ENCODE data around the gene ANO9. TPM values are rescaled to one million over a fixed set of nuclear protein-coding genes. Genes with fewer than 3 reads are reported as not detected.

The ANO9 gene
- total RNA-seq, 6 donors from 2014 or later, result 11.7 to 62.9 (median 18.8) TPM

DNA sequence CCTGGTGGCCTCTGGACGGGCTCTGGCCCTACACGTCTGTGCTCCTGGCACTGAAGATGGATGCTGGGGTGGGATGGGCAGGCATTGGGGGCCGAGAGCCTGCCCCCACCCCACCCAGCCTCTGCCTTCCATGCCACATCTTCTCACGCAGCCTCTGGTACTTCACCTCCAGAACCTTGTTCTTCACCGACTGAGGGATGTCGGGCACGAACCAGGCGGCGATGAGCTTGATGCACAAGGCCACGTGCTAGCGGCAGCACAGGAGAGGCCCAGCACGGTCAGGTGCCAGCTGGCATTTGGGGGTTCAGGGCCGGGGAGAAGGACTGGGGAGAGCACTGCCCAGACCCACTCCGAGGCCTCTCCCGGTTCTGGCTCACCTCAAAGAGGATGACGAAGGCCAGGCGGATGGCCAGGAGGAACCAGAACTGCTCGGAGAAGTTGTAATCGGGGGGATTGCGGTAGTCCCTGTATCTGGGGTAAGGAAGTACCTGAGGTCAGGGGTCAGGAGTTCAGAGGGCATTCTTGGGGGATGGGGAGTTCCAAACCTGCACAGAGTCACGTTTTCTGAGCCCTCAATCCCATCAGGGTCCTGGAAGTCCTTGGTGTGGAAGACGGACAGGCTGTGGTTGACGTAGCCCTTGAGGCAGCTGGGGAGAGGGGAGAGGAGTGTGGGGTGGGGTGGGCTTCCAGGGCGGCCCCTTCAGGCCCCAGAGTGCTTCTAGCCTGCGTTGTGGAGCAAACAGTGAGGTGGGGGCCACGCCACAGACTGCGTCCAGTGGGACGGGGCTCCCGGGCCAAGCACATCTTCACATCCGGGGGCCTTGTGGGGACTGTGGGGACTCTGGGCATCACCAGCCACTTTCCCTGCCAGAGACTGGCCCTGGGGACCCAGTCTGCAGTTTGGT, 23.2 kb downstream of the ANO9 start:
- H3K4me1 ChIP-seq, result peaks cover 24 to 44% (median 34%) of the 10 kb centered on the region in 4 donors
- no peaks in the 10 kb centered on the region for H3K9me3 ChIP-seq
- no peak overlapping the region for H3K27ac ChIP-seq
- DNase-seq (peak in 1 of 2 donors; percentile 75), ATAC-seq (ENCODE audit: low FRiP score in 2 of 2) (no peak)
- 83 to 91% methylated on average over 16 to 30 of the region's 30 CpGs for WGBS, 2 donors
- TF ChIP-seq POLR2AphosphoS5 (IDR thresholded peaks at IDR 0.05) (no peak), EP300 (IDR thresholded peaks at IDR 0.05) (no peak), POLR2A (IDR thresholded peaks at IDR 0.05) (no peak)
- TF ChIP-seq, protein P1, sequence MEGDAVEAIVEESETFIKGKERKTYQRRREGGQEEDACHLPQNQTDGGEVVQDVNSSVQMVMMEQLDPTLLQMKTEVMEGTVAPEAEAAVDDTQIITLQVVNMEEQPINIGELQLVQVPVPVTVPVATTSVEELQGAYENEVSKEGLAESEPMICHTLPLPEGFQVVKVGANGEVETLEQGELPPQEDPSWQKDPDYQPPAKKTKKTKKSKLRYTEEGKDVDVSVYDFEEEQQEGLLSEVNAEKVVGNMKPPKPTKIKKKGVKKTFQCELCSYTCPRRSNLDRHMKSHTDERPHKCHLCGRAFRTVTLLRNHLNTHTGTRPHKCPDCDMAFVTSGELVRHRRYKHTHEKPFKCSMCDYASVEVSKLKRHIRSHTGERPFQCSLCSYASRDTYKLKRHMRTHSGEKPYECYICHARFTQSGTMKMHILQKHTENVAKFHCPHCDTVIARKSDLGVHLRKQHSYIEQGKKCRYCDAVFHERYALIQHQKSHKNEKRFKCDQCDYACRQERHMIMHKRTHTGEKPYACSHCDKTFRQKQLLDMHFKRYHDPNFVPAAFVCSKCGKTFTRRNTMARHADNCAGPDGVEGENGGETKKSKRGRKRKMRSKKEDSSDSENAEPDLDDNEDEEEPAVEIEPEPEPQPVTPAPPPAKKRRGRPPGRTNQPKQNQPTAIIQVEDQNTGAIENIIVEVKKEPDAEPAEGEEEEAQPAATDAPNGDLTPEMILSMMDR (IDR thresholded peaks at IDR 0.05), result no peak
- H3K4me3 ChIP-seq, result no peak overlapping the region
- no peaks in the 10 kb centered on the region for H3K27me3 ChIP-seq
- no peaks in the 10 kb centered on the region for H3K36me3 ChIP-seq

DNA sequence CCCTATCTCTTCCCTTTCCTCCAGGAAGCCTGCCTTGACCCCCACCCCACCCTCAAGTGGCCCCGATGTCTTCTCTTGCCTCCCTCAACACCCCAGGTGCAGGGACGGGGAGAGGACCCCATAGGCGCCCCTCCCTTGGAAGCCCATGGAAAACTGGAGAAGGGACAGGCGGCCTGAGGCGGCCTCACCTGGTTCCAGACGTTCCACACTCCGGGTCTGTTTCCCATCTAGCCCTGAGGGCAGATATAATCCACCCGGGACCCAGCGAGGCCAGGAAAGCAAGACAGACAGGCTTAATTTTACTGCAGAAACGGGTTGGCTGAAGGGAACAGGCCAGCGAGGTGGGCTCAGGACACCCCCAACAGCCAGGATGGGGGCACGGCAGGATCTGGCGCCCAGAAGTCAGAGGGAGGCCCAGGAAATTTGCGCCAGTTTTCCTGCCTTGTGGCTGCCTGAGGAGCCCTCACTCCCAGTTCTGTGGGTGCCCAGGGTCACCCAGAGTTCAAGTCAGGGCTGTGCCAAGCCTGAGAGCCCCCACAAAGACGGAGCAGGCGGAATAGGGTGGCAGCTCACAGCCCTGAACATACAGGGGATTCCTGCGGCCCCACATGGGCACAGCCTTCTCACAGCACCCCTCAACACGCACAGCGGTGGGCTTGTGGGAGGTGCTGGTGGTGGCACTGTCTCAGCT, 24.0 kb downstream of the ANO9 start:
- 53 to 70% methylated on average over 6 to 19 of the region's 19 CpGs for WGBS, 2 donors
- H3K27me3 ChIP-seq, result no peaks in the 10 kb centered on the region
- peak overlapping the region in 3 of 4 donors; percentile 64 to 90 (median 72) for H3K4me3 ChIP-seq
- TF ChIP-seq, protein P1 (IDR thresholded peaks at IDR 0.05), result no peak
- TF ChIP-seq POLR2A (IDR thresholded peaks at IDR 0.05) (no peak), EP300 (IDR thresholded peaks at IDR 0.05) (no peak), POLR2AphosphoS5 (IDR thresholded peaks at IDR 0.05) (no peak)
- DNase-seq (peak in 1 of 2 donors; percentile 61), ATAC-seq (ENCODE audit: low FRiP score in 2 of 2) (no peak)
- H3K9me3 ChIP-seq, result no peaks in the 10 kb centered on the region
- no peaks in the 10 kb centered on the region for H3K36me3 ChIP-seq
- peaks cover 32 to 52% (median 42%) of the 10 kb centered on the region in 4 donors for H3K4me1 ChIP-seq
- peak overlapping the region; percentile 85 to 92 (median 90) for H3K27ac ChIP-seq

DNA sequence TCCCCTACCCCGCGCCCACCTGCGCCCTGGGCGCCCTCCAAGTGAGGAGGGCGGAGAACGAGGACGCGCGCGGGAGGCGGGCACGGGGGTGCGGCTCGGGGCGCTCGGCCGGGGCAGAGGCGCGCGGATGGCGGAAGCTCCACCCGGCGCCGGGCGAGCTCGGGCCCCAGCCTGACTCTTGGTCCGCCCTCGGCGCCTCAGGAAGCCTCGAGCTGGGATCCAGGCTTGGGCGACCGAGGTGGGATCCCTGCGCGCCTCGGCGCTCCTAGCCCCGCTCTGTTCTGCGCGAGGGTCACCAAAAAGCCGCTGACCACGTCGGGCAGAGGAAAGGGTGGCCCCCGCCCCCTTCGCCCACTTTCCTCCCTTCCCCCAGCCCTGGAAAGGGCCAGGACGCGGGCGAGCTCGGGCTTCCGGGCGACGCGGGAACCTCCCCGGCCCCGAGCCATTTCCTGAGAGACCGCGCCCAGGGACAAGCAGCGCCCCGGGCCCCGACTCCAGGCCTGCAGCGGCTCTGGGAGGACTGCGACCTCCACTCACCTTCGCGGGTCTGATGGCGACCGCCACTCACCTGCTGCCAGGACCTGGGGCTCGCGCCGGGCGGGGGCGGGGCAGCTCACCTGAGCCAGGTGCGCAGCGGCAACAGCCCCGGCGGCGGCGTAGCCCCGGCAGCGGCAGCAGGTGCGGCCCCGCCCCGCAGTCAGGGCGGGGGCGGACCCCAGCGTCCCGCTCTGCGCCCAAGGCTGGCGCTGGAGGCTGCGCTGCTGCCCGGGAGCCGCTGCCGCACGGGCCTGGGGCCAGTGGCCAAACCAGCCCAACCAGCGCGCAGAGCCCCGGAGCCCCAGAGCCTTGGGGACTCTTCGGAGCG, 24.8 kb downstream of the ANO9 start:
- Histone ChIP-seq H3K36me3 (no peaks in the 10 kb centered on the region), H3K27ac (peak overlapping the region; percentile 85 to 92 (median 90)), H3K9me3 (no peaks in the 10 kb centered on the region), H3K4me1 (peaks cover 34 to 56% (median 44%) of the 10 kb centered on the region in 4 donors), H3K27me3 (no peaks in the 10 kb centered on the region), H3K4me3 (peak overlapping the region; percentile 64 to 90 (median 70))
- WGBS, 2 donors, result 0 to 3% methylated on average over 4 to 21 of the region's 97 CpGs
- DNase-seq (peak; percentile 77 to 94), ATAC-seq (ENCODE audit: low FRiP score in 2 of 2) (peak; percentile 47 to 76)
- TF ChIP-seq POLR2A (IDR thresholded peaks at IDR 0.05) (peak in 2 of 4 donors; percentile 52 to 59), POLR2AphosphoS5 (IDR thresholded peaks at IDR 0.05) (peak in 1 of 2 donors; percentile 55)
- TF ChIP-seq, protein P1 (IDR thresholded peaks at IDR 0.05), result no peak

DNA sequence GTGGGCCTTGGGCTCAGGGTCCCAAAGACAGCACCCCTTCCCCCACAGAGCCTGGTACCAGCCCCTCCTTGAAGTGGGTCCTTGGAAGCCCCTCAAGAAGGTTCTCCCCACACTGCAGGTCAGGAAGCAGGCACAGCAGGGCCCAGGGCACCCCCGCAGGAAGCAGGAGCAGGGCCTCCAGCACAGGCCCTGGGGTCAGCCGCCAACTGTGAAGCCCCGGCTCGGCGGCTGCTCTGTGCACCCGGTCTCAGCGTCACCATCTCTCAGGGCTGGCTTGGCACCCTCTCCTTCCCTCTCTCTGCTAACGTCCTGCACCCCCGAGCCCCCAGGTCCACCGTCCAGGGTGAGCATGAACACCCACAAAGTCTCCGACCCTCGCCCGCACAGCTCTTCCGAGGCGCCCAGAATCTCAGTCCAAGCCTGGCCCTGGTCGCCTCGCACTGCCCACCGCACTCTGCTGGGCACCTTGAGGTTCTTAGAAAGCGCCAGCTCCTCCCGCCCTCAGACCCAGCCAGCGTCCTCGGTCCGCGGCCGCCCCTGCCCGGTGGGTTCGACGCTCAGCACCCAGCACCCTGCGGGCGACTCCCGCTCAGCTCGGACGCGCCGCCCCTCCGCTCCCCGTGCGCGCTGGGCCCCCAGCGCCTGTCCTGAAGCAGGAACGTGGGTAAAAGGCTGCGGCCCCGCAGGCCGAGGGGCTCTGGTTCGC, 25.6 kb downstream of the ANO9 start:
- Histone ChIP-seq H3K36me3 (no peaks in the 10 kb centered on the region), H3K27me3 (no peaks in the 10 kb centered on the region), H3K9me3 (no peaks in the 10 kb centered on the region), H3K4me3 (peak overlapping the region; percentile 64 to 90 (median 70)), H3K4me1 (peaks cover 34 to 56% (median 44%) of the 10 kb centered on the region in 4 donors), H3K27ac (peak overlapping the region; percentile 85 to 92 (median 90))
- DNase-seq (peak in 1 of 2 donors; percentile 73), ATAC-seq (ENCODE audit: low FRiP score in 2 of 2) (peak in 1 of 2 donors; percentile 1)
- WGBS, 2 donors, result 8% methylated on average over 32 of the region's 45 CpGs; no CpG with 5 or more reads in 1 of the 2 donors
- no peak for TF ChIP-seq POLR2A (IDR thresholded peaks at IDR 0.05)
- TF ChIP-seq POLR2AphosphoS5 (IDR thresholded peaks at IDR 0.05), result no peak
- TF ChIP-seq EP300 (IDR thresholded peaks at IDR 0.05), result no peak
- TF ChIP-seq, protein P1 (IDR thresholded peaks at IDR 0.05), result no peak

All from upper lobe of left lung (tissue), 6 donors.